Renal cortical epithelial cell (primary cell): ENCODE data around the gene MYADML2. TPM values are rescaled to one million over a fixed set of nuclear protein-coding genes. Genes with fewer than 3 reads are reported as not detected.

Source experiments
- DNase-seq: peaks from one replicate; pipeline ENCODE4 v3.0.0-alpha.2; 2011; ENCODE audit warnings: low read depth
- total RNA-seq: library from RNA; depleted of rRNA; stranded (reverse); fragments of >200 nt; gene quantifications from 2 replicates; pipeline ENCODE4 v1.2.3, GENCODE V29; 2014

MYADML2 gene
- total RNA-seq, 1 donor from 2014 or later = not detected

DNA sequence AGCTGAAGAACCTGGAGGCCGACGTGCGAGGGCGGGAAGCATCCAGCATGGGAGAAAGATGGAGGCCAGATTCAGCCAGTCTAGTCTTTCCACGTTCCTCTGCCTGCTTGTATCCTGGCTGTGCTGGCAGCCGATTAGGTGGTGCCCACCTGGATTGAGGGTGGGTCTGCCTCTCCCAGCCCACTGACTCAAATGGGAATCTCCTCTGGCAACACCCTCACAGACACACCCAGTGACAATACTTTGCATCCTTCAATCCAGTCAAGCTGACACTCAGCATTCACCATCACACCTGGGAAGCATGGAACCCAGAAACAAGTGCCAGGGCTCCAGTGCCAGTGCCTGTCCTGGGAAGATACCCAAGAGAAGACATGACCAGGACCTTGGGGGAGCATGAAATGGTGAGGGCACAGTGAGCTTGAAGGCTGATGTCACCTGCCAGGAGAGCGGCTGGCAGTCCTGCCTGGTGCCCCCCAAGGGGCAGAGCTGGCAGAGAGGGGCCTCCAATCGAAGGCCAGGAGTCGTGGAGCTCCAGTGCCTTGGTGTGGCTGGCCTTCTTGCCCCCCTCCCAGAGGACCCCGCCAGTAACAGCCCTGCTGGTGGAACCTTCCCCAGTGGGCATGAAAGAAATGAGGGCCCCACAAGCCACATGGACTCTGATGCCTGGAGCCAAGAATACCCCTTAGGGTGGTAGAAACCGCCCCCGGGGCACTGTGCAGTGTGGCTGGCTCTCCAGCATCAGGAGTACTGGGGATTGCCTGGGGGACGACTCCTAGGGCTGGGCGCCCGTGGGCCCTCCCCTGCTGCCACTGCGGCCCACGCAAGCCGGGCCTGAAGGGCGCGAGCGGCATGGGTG is 45.6 kb downstream of the MYADML2 start:
- no peak for DNase-seq

GRCh38 chr17:81900181-81900820 is 46.7 kb downstream of the MYADML2 start:
- no peak for DNase-seq

GRCh38 chr17:81899514-81900166 is 47.4 kb downstream of the MYADML2 start:
- DNase-seq = no peak

DNA sequence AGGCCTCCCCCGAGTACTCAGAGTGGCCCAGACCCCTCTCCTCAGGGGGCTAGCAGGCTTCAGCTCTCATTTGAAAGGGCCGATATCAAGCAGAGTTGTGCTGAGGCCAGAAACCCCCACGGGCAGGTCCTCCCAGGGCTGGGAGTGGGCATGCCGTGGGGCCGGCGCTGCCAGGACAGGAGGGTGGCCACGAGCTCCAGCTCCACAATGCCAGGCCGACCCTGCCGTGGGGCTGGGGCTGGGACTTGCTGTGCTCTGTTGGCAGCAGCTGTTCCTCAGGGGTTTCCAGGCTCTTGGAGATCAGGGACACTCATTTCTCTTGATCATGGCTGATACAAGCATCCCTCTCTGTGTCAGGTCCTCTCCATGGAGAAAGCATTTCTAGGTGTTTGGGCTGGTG is 48.1 kb downstream of the MYADML2 start:
- DNase-seq = no peak

DNA sequence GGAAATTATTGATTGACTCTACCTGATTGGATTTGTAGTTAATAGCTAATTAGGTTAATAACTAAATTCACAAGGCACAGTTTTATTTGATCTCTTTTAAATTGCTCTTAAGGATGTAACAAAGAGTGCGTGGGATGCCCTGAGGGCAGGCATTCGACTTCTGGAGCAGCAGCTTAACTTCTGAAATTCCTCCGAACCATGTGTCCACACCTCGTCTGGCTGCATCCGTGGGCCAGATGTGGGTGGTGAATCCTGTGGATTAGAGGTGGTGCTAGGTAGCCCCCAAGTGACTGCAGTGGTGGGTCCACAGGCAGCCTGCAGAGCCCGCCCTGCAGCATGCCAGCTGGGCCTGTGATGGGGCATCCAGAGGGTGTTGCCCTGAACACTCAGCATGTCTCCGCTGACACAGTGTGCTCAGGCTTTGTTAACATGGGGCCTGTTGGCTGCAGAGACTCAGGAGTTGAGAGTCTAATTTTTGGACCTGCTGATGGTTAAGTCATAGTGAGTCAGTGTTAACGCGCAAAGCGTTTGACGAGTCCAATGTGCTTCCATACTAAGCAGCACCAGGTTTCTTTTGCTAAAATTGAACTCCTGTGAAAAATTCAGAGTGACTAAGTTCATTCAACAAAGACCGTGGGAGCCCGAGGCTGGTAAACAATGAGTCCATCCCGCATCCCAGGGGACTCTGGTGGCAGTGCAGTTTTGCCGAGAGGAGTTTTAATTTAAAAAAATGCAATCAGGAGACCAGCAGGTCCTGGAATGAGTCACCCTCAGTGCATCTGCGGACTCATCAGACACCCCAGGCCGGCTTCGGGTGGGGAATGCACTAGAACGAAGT is 48.8 kb downstream of the MYADML2 start:
- DNase-seq = no peak

DNA sequence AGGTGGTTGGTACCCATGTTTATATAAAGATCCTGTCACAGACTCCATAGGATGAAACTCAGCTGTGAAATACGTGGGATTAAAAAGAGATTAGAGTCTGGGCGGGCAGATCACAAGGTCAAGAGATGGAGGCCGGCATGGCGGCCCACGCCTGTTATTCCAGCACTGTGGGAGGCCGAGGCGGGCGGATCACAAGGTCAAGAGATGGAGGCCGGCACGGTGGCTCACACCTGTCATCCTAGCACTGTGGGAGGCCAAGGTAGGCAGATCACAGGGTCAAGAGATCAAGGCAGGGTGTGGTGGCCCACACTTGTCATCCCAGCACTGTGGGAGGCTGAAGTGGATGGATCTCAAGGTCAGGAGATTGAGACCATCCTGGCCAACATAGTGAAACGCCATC is 51.6 kb downstream of the MYADML2 start:
- no peak for DNase-seq

- DNase-seq = no peak
Observed at GRCh38 chr17:81891303-81891552, 55.8 kb downstream of the MYADML2 start.

- no peak for DNase-seq
Observed at GRCh38 chr17:81890447-81891302, 56.4 kb downstream of the MYADML2 start.

Other genes with a start within 250 kb of the MYADML2 start
- gene MRPL12, start 243.9 kb downstream of the MYADML2 start, total RNA-seq = 8.9 and 10.4 TPM in 2 replicates
- gene SLC25A10, start 234.9 kb downstream of the MYADML2 start, total RNA-seq = 35.7 and 61.8 TPM in 2 replicates
- gene GCGR, start 143.1 kb downstream of the MYADML2 start, total RNA-seq = not detected in 2 replicates
- 55.0 and 101 TPM in 2 replicates for gene MCRIP1, start 113.9 kb downstream of the MYADML2 start, total RNA-seq
- gene PPP1R27, start 112.2 kb downstream of the MYADML2 start, total RNA-seq = not detected in 2 replicates
- 1,064 and 1,065 TPM in 2 replicates for gene P4HB, start 86.7 kb downstream of the MYADML2 start, total RNA-seq
- 161 and 237 TPM in 2 replicates for gene ARHGDIA, start 75.9 kb downstream of the MYADML2 start, total RNA-seq
- 46.8 and 109 TPM in 2 replicates for gene ALYREF, start 55.6 kb downstream of the MYADML2 start, total RNA-seq
- gene ANAPC11, start 55.5 kb downstream of the MYADML2 start, total RNA-seq = 77.3 and 104 TPM in 2 replicates
- gene NPB, start 45.0 kb downstream of the MYADML2 start, total RNA-seq = 0.25 and 3.3 TPM in 2 replicates
- gene PCYT2, start 35.8 kb downstream of the MYADML2 start, total RNA-seq = 18.6 and 47.2 TPM in 2 replicates
- 17.9 and 20.4 TPM in 2 replicates for gene SIRT7, start 29.1 kb downstream of the MYADML2 start, total RNA-seq
- gene MAFG, start 19.5 kb downstream of the MYADML2 start, total RNA-seq = 11.3 and 14.4 TPM in 2 replicates
- 69.3 and 122 TPM in 2 replicates for gene PYCR1, start 9.9 kb downstream of the MYADML2 start, total RNA-seq
- 0.05 TPM in 1 of 2 replicates, not detected in the other for gene NOTUM, start 14.0 kb upstream of the MYADML2 start, total RNA-seq
- 12.6 and 18.8 TPM in 2 replicates for gene ASPSCR1, start 30.4 kb upstream of the MYADML2 start, total RNA-seq
- gene CENPX, start 75.6 kb upstream of the MYADML2 start, total RNA-seq = 13.6 and 63.6 TPM in 2 replicates
- 15.2 and 15.8 TPM in 2 replicates for gene LRRC45, start 76.1 kb upstream of the MYADML2 start, total RNA-seq
- 7.7 and 16.8 TPM in 2 replicates for gene RAC3, start 84.4 kb upstream of the MYADML2 start, total RNA-seq
- 19.4 and 35.4 TPM in 2 replicates for gene DCXR, start 90.5 kb upstream of the MYADML2 start, total RNA-seq
- 27.3 and 31.0 TPM in 2 replicates for gene RFNG, start 104.6 kb upstream of the MYADML2 start, total RNA-seq
- 112 and 119 TPM in 2 replicates for gene GPS1, start 104.7 kb upstream of the MYADML2 start, total RNA-seq
- 66.3 and 79.9 TPM in 2 replicates for gene DUS1L, start 118.6 kb upstream of the MYADML2 start, total RNA-seq
- 84.0 and 103 TPM in 2 replicates for gene FASN, start 151.0 kb upstream of the MYADML2 start, total RNA-seq